Glutamatergic neuron (in vitro differentiated cells): Measurements from ENCODE around the gene DPEP2. TPM values are rescaled to one million over a fixed set of nuclear protein-coding genes. Genes with fewer than 3 reads are reported as not detected.
"Not testable (repeated sequence)": the region's sequence is repeated elsewhere in the genome, so short reads cannot be mapped to it uniquely, and the experiment has no call there.

Experiments used
- DNase-seq: peaks from one replicate; pipeline ENCODE4 v3.0.0; 2022
- H3K27ac Mint-ChIP-seq: one replicate; pipeline ENCODE4 v1.8.0; 2020; ENCODE audit warnings: mild to moderate bottlenecking, mixed read lengths, inconsistent platforms; ENCODE audit not compliant: unreplicated experiment
- H3K27me3 Mint-ChIP-seq: one replicate; pipeline ENCODE4 v1.8.0; 2020; ENCODE audit warnings: mild to moderate bottlenecking, moderate library complexity, mixed read lengths, inconsistent platforms; ENCODE audit not compliant: unreplicated experiment
- H3K36me3 Mint-ChIP-seq: one replicate; pipeline ENCODE4 v1.8.0; 2020; ENCODE audit warnings: mild to moderate bottlenecking, mixed read lengths, inconsistent platforms; ENCODE audit not compliant: unreplicated experiment
- H3K4me1 Mint-ChIP-seq: one replicate; pipeline ENCODE4 v1.8.0; 2020; ENCODE audit warnings: mild to moderate bottlenecking, low read depth, mixed read lengths, inconsistent platforms; ENCODE audit not compliant: unreplicated experiment
- H3K4me3 Mint-ChIP-seq: one replicate; pipeline ENCODE4 v1.8.0; 2020; ENCODE audit warnings: mild to moderate bottlenecking, mixed read lengths, inconsistent platforms; ENCODE audit not compliant: unreplicated experiment
- H3K9me3 Mint-ChIP-seq: one replicate; pipeline ENCODE4 v1.8.0; 2020; ENCODE audit warnings: mild to moderate bottlenecking, moderate library complexity, mixed read lengths, inconsistent platforms; ENCODE audit not compliant: unreplicated experiment
- CTCF ChIP-seq: fragments of 200-600 bp; sonication (generic); IDR thresholded peaks from one replicate; pipeline ENCODE4 v1.5.0; 2021; ENCODE audit not compliant: partially characterized antibody, unreplicated experiment
- total RNA-seq: library from RNA; stranded (reverse); fragmentation: NEBNext Ultra II Directional; extraction: Animal tissue kit (Norgen Biotek cat#: 25700); gene quantifications from one replicate; pipeline ENCODE4 v1.2.1, GENCODE V29; 2021; ENCODE audit not compliant: unreplicated experiment

Gene DPEP2
- total RNA-seq, 1 donor from 2014 or later: not detected

GRCh38 chr16:67996666-67997065 is 2.6 kb downstream of the DPEP2 start:
- H3K27me3 Mint-ChIP-seq: peaks cover 2% of the 10 kb centered on the region
- no peaks in the 10 kb centered on the region for H3K9me3 Mint-ChIP-seq
- no peaks in the 10 kb centered on the region for H3K36me3 Mint-ChIP-seq
- no peak overlapping the region for H3K27ac Mint-ChIP-seq
- H3K4me3 Mint-ChIP-seq: no peak overlapping the region
- DNase-seq: no peak
- no peaks in the 10 kb centered on the region for H3K4me1 Mint-ChIP-seq
- no peak for TF ChIP-seq CTCF

- Mint-ChIP-seq H3K9me3 (no peaks in the 10 kb centered on the region), H3K27me3 (peaks cover 4% of the 10 kb centered on the region), H3K27ac (no peak overlapping the region), H3K36me3 (no peaks in the 10 kb centered on the region), H3K4me3 (no peak overlapping the region), H3K4me1 (no peaks in the 10 kb centered on the region)
- TF ChIP-seq CTCF: no peak
- no peak for DNase-seq
Observed at GRCh38 chr16:67995423-67995822, 3.9 kb downstream of the DPEP2 start.

GRCh38 chr16:67994040-67994408 is 5.3 kb downstream of the DPEP2 start:
- not testable (repeated sequence) for H3K27ac Mint-ChIP-seq, H3K9me3 Mint-ChIP-seq, H3K27me3 Mint-ChIP-seq, H3K4me1 Mint-ChIP-seq, H3K36me3 Mint-ChIP-seq, DNase-seq, H3K4me3 Mint-ChIP-seq

DNA sequence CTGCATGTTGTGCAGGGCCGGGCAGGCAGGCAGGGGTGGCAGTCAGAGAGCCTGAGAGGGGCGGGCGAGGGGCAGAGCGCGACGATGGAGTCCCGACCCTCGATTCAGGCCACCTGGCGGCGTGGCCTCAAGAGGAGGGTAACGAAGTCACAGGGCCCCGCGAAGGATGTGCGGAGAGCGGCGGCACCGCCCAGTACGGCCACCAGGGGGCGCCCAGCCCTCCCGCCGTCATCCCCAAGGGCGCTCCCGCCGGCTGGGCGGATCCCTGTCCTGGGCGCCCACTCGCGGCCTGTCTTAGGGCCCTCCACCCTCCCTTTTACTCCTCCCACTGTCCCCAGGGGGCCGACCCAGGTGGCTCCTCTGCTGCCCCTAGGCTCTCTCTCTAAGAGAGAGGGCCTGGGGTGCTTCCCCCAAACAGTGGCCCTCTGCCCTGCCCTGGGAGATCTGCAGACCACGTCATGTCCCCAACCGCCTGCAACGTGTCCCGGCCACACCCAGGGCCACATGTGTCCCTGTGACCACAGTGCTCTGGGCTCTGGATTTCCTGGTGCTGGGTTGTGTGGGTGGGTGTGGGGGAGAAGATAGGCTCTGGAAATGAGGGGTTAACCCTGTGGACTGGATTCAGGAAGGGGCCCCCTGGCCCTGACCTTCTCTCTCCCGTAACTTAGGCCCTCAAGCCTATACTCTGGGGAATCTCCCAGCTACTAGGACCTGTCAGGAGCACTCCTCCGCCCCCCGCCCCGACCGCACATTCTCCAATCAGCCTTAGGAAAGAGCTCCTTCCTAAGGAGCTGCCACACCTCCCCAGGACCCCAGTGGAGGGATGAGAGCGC is 5.9 kb downstream of the DPEP2 start:
- peaks cover 2% of the 10 kb centered on the region for H3K9me3 Mint-ChIP-seq
- H3K27ac Mint-ChIP-seq: no peak overlapping the region
- DNase-seq: peak; percentile 83
- H3K27me3 Mint-ChIP-seq: peaks cover 4% of the 10 kb centered on the region
- H3K4me3 Mint-ChIP-seq: no peak overlapping the region
- TF ChIP-seq CTCF: peak; percentile 99
- no peaks in the 10 kb centered on the region for H3K36me3 Mint-ChIP-seq
- no peaks in the 10 kb centered on the region for H3K4me1 Mint-ChIP-seq

DNA sequence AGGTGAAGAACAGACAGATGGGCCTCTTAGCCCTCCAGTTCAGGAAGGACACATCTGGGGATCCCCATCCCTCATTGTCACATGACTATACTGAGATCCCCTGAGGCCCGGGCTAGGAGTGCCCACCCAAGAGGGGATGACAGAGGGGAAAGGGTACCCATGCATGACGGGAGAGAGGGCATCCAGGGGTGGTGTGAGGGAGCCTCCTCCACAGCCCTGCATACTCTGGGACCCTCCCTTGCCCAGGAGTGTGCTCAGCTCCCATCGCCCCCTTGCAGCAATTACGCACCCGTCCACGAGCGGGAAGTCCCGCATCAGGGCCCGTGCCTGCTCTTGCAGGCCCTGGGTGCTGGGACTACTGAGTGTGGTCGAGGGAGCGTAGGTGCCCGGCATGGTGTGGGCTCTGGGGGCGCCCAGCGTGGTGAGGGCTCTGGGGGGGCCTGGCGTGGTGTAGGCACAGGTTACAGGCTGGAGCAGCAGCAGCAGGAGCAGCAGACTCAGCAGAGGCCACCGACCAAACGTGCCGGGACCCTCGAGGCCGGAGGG is 6.5 kb downstream of the DPEP2 start:
- no peak overlapping the region for H3K27ac Mint-ChIP-seq

More for the DNA sequence above, 6.5 kb downstream of the DPEP2 start:
- no peaks in the 10 kb centered on the region for H3K36me3 Mint-ChIP-seq
- H3K27me3 Mint-ChIP-seq: peaks cover 8% of the 10 kb centered on the region
- H3K4me1 Mint-ChIP-seq: no peaks in the 10 kb centered on the region
- H3K9me3 Mint-ChIP-seq: peaks cover 6% of the 10 kb centered on the region
- no peak for DNase-seq
- TF ChIP-seq CTCF: no peak
- no peak overlapping the region for H3K4me3 Mint-ChIP-seq
